HCT116 (cell line): ENCODE data around the gene SERPINA3.

Experiments used
- CBX3 ChIP-seq: IDR thresholded peaks from 2 replicates; pipeline ENCODE4 v1.6.1; 2012; ENCODE audit warnings: low read depth
- CEBPB ChIP-seq: IDR thresholded peaks from 2 replicates; pipeline ENCODE4 v1.6.1; 2012; ENCODE audit warnings: low read depth
- EZH2 ChIP-seq: fragments of 200-600 bp; sonication (generic); IDR thresholded peaks from 2 replicates; pipeline ENCODE4 v1.6.1; 2017; ENCODE audit warnings: antibody characterized with exemption, mixed run types
- POLR2A ChIP-seq: IDR thresholded peaks from 2 replicates; pipeline ENCODE4 v1.7.0; 2011; ENCODE audit warnings: borderline replicate concordance; ENCODE audit not compliant: insufficient read depth, insufficient read length; ENCODE audit errors: extremely low read depth
- POLR2AphosphoS5 ChIP-seq: IDR thresholded peaks from 2 replicates; pipeline ENCODE4 v1.6.1; 2011; ENCODE audit warnings: mild to moderate bottlenecking, low read depth, low read length, moderate library complexity
- TF ChIP-seq, protein P1 (sequence below): IDR thresholded peaks from 2 replicates; pipeline ENCODE4 v1.6.1; 2012; ENCODE audit warnings: low read depth
- TF ChIP-seq, protein P2 (sequence below): IDR thresholded peaks from 2 replicates; pipeline ENCODE4 v1.6.1; 2012
- TF ChIP-seq, protein P3 (sequence below), 3 experiments: fragments of 200-600 bp in 1 of 3; sonication (generic) in 1 of 3; IDR thresholded peaks in 2 of 3; conservative IDR thresholded peaks in 1 of 3; 2 replicates each; pipeline ENCODE4 v1.5.1; 2012 to 2017; ENCODE audit warnings: low read depth in 2 of 3, low read length in 2 of 3, antibody characterized with exemption in 1 of 3, borderline replicate concordance in 1 of 3, control low read depth in 1 of 3, mild to moderate bottlenecking in 1 of 3, mixed read lengths in 1 of 3, mixed run types in 1 of 3, moderate library complexity in 1 of 3; ENCODE audit not compliant: insufficient read depth in 1 of 3
- TF ChIP-seq, protein P4 (sequence below): IDR thresholded peaks from 2 replicates; pipeline ENCODE4 v1.6.1; 2012

DNA sequence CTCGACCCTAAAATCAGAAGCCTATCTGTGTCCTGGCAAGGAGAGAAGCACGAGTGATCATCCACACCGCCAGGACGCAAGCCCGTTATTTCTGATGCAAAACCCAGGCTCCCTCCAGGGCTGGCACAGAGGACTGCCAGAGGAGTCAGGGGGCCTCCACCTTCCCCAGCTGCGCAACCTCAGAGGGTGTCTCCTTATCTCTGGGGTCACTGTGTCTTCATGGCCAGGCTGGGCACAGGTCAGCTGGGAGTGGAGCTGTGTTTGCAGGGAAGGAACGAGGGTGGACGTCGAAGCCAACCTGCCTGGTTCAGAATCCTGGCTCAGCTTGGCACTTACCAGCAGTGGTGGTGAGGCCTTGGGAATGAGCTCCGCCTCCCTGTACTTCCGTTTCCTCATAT lies 12.0 kb upstream of the SERPINA3 start:
- TF ChIP-seq POLR2A (no peak), EZH2 (no peak), POLR2AphosphoS5 (no peak), CBX3 (no peak), CEBPB (no peak)
- TF ChIP-seq, protein P1, sequence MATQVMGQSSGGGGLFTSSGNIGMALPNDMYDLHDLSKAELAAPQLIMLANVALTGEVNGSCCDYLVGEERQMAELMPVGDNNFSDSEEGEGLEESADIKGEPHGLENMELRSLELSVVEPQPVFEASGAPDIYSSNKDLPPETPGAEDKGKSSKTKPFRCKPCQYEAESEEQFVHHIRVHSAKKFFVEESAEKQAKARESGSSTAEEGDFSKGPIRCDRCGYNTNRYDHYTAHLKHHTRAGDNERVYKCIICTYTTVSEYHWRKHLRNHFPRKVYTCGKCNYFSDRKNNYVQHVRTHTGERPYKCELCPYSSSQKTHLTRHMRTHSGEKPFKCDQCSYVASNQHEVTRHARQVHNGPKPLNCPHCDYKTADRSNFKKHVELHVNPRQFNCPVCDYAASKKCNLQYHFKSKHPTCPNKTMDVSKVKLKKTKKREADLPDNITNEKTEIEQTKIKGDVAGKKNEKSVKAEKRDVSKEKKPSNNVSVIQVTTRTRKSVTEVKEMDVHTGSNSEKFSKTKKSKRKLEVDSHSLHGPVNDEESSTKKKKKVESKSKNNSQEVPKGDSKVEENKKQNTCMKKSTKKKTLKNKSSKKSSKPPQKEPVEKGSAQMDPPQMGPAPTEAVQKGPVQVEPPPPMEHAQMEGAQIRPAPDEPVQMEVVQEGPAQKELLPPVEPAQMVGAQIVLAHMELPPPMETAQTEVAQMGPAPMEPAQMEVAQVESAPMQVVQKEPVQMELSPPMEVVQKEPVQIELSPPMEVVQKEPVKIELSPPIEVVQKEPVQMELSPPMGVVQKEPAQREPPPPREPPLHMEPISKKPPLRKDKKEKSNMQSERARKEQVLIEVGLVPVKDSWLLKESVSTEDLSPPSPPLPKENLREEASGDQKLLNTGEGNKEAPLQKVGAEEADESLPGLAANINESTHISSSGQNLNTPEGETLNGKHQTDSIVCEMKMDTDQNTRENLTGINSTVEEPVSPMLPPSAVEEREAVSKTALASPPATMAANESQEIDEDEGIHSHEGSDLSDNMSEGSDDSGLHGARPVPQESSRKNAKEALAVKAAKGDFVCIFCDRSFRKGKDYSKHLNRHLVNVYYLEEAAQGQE: no peak
- TF ChIP-seq, protein P2, sequence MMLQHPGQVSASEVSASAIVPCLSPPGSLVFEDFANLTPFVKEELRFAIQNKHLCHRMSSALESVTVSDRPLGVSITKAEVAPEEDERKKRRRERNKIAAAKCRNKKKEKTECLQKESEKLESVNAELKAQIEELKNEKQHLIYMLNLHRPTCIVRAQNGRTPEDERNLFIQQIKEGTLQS: no peak
- TF ChIP-seq, protein P3, sequence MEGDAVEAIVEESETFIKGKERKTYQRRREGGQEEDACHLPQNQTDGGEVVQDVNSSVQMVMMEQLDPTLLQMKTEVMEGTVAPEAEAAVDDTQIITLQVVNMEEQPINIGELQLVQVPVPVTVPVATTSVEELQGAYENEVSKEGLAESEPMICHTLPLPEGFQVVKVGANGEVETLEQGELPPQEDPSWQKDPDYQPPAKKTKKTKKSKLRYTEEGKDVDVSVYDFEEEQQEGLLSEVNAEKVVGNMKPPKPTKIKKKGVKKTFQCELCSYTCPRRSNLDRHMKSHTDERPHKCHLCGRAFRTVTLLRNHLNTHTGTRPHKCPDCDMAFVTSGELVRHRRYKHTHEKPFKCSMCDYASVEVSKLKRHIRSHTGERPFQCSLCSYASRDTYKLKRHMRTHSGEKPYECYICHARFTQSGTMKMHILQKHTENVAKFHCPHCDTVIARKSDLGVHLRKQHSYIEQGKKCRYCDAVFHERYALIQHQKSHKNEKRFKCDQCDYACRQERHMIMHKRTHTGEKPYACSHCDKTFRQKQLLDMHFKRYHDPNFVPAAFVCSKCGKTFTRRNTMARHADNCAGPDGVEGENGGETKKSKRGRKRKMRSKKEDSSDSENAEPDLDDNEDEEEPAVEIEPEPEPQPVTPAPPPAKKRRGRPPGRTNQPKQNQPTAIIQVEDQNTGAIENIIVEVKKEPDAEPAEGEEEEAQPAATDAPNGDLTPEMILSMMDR (IDR thresholded peaks at IDR 0.05 in 2 of 3, conservative IDR thresholded peaks at IDR 0.05 in 1 of 3; ENCODE audit: borderline replicate concordance in 1 of 3, insufficient read depth in 1 of 3, low read depth in 2 of 3, low read length in 2 of 3): no peak
- TF ChIP-seq, protein P4, sequence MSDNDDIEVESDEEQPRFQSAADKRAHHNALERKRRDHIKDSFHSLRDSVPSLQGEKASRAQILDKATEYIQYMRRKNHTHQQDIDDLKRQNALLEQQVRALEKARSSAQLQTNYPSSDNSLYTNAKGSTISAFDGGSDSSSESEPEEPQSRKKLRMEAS: no peak
